HCT116 (cell line): ENCODE data around the gene LPAR2. TPM values are rescaled to one million over a fixed set of nuclear protein-coding genes. Genes with fewer than 3 reads are reported as not detected.

Experiments
- ATAC-seq: fragments of 200-7000 bp; cut with Tn5 transposase; 2 replicates; pipeline ENCODE4 v1.9.1; 2020; ENCODE audit warnings: mild to moderate bottlenecking, moderate library complexity
- BruUV-seq: library from RNA; stranded (reverse); fragments of 400-500 nt; replicated peaks from 2 replicates; lab custom pipeline; 2021; lab: Mats Ljungman, UMichigan
- CTCF ChIA-PET: fragments of 300-600 bp; sonication (Branson Sonifier 250); formaldehyde crosslinking; loops from one replicate; lab custom pipeline; 2021; ENCODE audit warnings: antibody characterized with exemption; lab: Charles Lee
- POLR2A ChIA-PET: fragments of 300-600, 350-600 bp; sonication (Branson Sonifier 250); formaldehyde crosslinking; loops from one replicate; lab custom pipeline; 2021; ENCODE audit warnings: antibody characterized with exemption; lab: Charles Lee
- RAD21 ChIA-PET, 2 experiments: fragments of 300-600 bp; sonication (Branson Sonifier 250); formaldehyde crosslinking; loops; one replicate each; lab custom pipeline; 2023; ENCODE audit warnings: low total read pairs in 2 of 2; ENCODE audit not compliant: uncharacterized antibody in 2 of 2, unreplicated experiment in 2 of 2, low non-redundant PET in 1 of 2; lab: Charles Lee
- DNase-seq: peaks from one replicate; pipeline ENCODE4 v3.0.0-alpha.2; 2010; ENCODE audit warnings: low read depth, low spot score
- H2AFZ ChIP-seq: fragments of 200-600 bp; shearing (Covaris generic), sonication (generic); 2 replicates; pipeline ENCODE4 v1.6.1; 2017; ENCODE audit warnings: low read depth, mixed run types, mixed read lengths, antibody characterized with exemption, low read length; ENCODE audit not compliant: poor library complexity, severe bottlenecking
- H3K27ac ChIP-seq: 2 replicates; pipeline ENCODE4 v1.5.1; 2012; ENCODE audit warnings: low read depth, low read length
- H3K27me3 ChIP-seq: fragments of 200-600 bp; sonication (generic); 2 replicates; pipeline ENCODE4 v1.6.1; 2016; ENCODE audit warnings: mixed run types, low read length, mixed read lengths; ENCODE audit not compliant: insufficient read depth
- H3K36me3 ChIP-seq, 2 experiments: fragments of 200-500 bp in 1 of 2; fragments of 200-600 bp in 1 of 2; sonication (Bioruptor generic) in 1 of 2; sonication (generic) in 1 of 2; 2 replicates each; pipeline versions ENCODE4 v1.5.1 to v1.6.1; 2014 to 2016; ENCODE audit warnings: low read length in 2 of 2, inconsistent platforms in 1 of 2, mixed read lengths in 1 of 2, mixed run types in 1 of 2; ENCODE audit not compliant: insufficient read depth in 2 of 2, control insufficient read depth in 1 of 2
- H3K4me1 ChIP-seq, 2 experiments: fragments of 200-600 bp in 1 of 2; sonication (generic) in 1 of 2; 2 replicates each; pipeline versions ENCODE4 v1.5.1 to v1.6.1; 2012 to 2017; ENCODE audit warnings: low read length in 2 of 2, inconsistent platforms in 1 of 2, mild to moderate bottlenecking in 1 of 2, mixed read lengths in 1 of 2, mixed run types in 1 of 2, moderate library complexity in 1 of 2; ENCODE audit not compliant: insufficient read depth in 2 of 2, control insufficient read depth in 1 of 2
- H3K4me2 ChIP-seq: fragments of 200-600 bp; sonication (generic); 2 replicates; pipeline ENCODE4 v1.6.1; 2017; ENCODE audit warnings: mixed run types, low read length, mixed read lengths
- H3K4me3 ChIP-seq, 2 experiments: fragments of 200-600 bp in 1 of 2; sonication (generic) in 1 of 2; replicated peaks in 1 of 2; 2 replicates each; pipeline ENCODE4 v1.5.1; 2011 to 2016; ENCODE audit warnings: low read length in 2 of 2, control low read depth in 1 of 2, low read depth in 1 of 2, mild to moderate bottlenecking in 1 of 2, mixed read lengths in 1 of 2, mixed run types in 1 of 2
- H3K79me2 ChIP-seq: fragments of 200-600 bp; sonication (generic); 2 replicates; pipeline ENCODE4 v1.6.1; 2017; ENCODE audit warnings: mild to moderate bottlenecking, mixed run types, low read length, moderate library complexity, mixed read lengths; ENCODE audit not compliant: insufficient read depth
- H3K9ac ChIP-seq: fragments of 200-600 bp; sonication (generic); 2 replicates; pipeline ENCODE4 v1.6.1; 2016; ENCODE audit warnings: low read length, mixed read lengths
- H3K9me2 ChIP-seq: fragments of 200-600 bp; sonication (generic), shearing (Covaris generic); 2 replicates; pipeline ENCODE4 v1.6.1; 2017; ENCODE audit warnings: mixed run types, mild to moderate bottlenecking, moderate library complexity; ENCODE audit not compliant: insufficient read depth
- H3K9me3 ChIP-seq, 2 experiments: fragments of 200-500 bp in 1 of 2; fragments of 200-600 bp in 1 of 2; sonication (Bioruptor generic) in 1 of 2; sonication (generic) in 1 of 2; 2 replicates each; pipeline ENCODE4 v1.6.1; 2014 to 2017; ENCODE audit warnings: low read length in 2 of 2, mixed read lengths in 2 of 2, inconsistent platforms in 1 of 2, low read depth in 1 of 2, mild to moderate bottlenecking in 1 of 2, mixed run types in 1 of 2, moderate library complexity in 1 of 2; ENCODE audit not compliant: control insufficient read depth in 1 of 2, insufficient read depth in 1 of 2
- H4K20me1 ChIP-seq: fragments of 200-600 bp; sonication (generic), shearing (Covaris generic); 2 replicates; pipeline ENCODE4 v1.6.1; 2017; ENCODE audit warnings: mixed run types, mild to moderate bottlenecking, moderate library complexity; ENCODE audit not compliant: insufficient read depth
- ATF3 ChIP-seq: IDR thresholded peaks from 2 replicates; pipeline ENCODE4 v1.6.1; 2012
- EGR1 ChIP-seq: IDR thresholded peaks from 2 replicates; pipeline ENCODE4 v1.6.1; 2012; ENCODE audit warnings: low read depth
- FOSL1 ChIP-seq: IDR thresholded peaks from 2 replicates; pipeline ENCODE4 v1.6.1; 2012; ENCODE audit warnings: low read depth
- REST ChIP-seq: IDR thresholded peaks from 2 replicates; pipeline ENCODE4 v1.6.1; 2012; ENCODE audit warnings: low read depth
- YY1 ChIP-seq: IDR thresholded peaks from 2 replicates; pipeline ENCODE4 v1.6.1; 2011; ENCODE audit warnings: low read length, low read depth, moderate library complexity, mild to moderate bottlenecking; ENCODE audit not compliant: insufficient replicate concordance; ENCODE audit errors: extremely low read depth
- intact Hi-C: fragments of 100-400 bp; cut with micrococcal nuclease; formaldehyde crosslinking; loops from 2 replicates; pipeline ENCODE4 v1.10.0; 2022
- total RNA-seq: library from RNA; stranded (reverse); gene quantifications from one replicate; pipeline ENCODE4 v1.2.1, GENCODE V29; 2021; ENCODE audit not compliant: unreplicated experiment

LPAR2 gene
- total RNA-seq, 1 experiment from 2014 or later = 28.2 TPM

- no peak for DNase-seq
- POLR2A ChIA-PET = no interaction called here
- ATAC-seq = no peak
- CTCF ChIA-PET = no interaction called here
- no peaks in the 10 kb centered on the region for H3K9me2 ChIP-seq
- H3K27me3 ChIP-seq = no peaks in the 10 kb centered on the region
- H3K4me3 ChIP-seq = no peak overlapping the region
- no peak overlapping the region for H3K4me2 ChIP-seq
- H3K4me1 ChIP-seq = peaks cover 7 to 12% of the 10 kb centered on the region in 2 experiments; a peak in 3 of 4 replicates
- H3K9ac ChIP-seq = no peak overlapping the region
- H3K79me2 ChIP-seq = no peaks in the 10 kb centered on the region
- H4K20me1 ChIP-seq = no peaks in the 10 kb centered on the region
- no peak overlapping the region for H2AFZ ChIP-seq
- RAD21 ChIA-PET = no interaction called here
- no TSS peak for BruUV-seq
- H3K27ac ChIP-seq = no peak overlapping the region
- TF ChIP-seq ATF3 (no peak), EGR1 (no peak), FOSL1 (no peak), YY1 (no peak), REST (no peak)
- intact Hi-C loops = no loop called here
- no peaks in the 10 kb centered on the region for H3K36me3 ChIP-seq
- H3K9me3 ChIP-seq = no peaks in the 10 kb centered on the region
Observed at GRCh38 chr19:19580418-19580817, 47.6 kb downstream of the LPAR2 start.
